ENCODE data around the gene INHA. TPM values are rescaled to one million over a fixed set of nuclear protein-coding genes. Genes with fewer than 3 reads are reported as not detected.

Gene INHA
- total and polyA plus RNA-seq, 2 donors (not counting 1 experiment from before 2014, with no cell fraction given) = not detected

GRCh38 chr2:219544567-219544966 is 27.5 kb upstream of the INHA start:
- H3K27me3 Mint-ChIP-seq = peaks cover 48% of the 10 kb centered on the region
- H3K4me1 Mint-ChIP-seq = peaks cover 24% of the 10 kb centered on the region
- Histone ChIP-seq H3K4me3 (ENCODE audit: control extremely low read depth in 1 of 5, extremely low read depth in 1 of 5, insufficient read depth in 1 of 5, low read depth in 2 of 5, low read length in 4 of 5) (peak overlapping the region in 2 of 5 experiments; percentile 63 to 78), H3K9ac (ENCODE audit: low read length) (no peak overlapping the region), H3K4me2 (replicated peaks; ENCODE audit: low read depth, low read length, poor library complexity, severe bottlenecking) (peak overlapping the region; percentile 98), H3K27ac (ENCODE audit: low read length in 2 of 2) (no peak overlapping the region), H3K36me3 (replicated peaks in 1 of 2; ENCODE audit: control extremely low read depth in 1 of 2, control insufficient read depth in 1 of 2, extremely low read depth in 1 of 2, insufficient read depth in 2 of 2, low read length in 1 of 2) (no peaks in the 10 kb centered on the region), H3K79me2 (ENCODE audit: control insufficient read depth, insufficient read depth, low read length) (no peaks in the 10 kb centered on the region), H2AFZ (ENCODE audit: insufficient read depth, low read depth, low read length, poor library complexity, severe bottlenecking) (no peak overlapping the region), H3K27me3 (replicated peaks in 1 of 4; ENCODE audit: control extremely low read depth in 1 of 4, control insufficient read depth in 3 of 4, insufficient read depth in 4 of 4, low read length in 3 of 4) (peaks cover 0 to 82% (median 21%) of the 10 kb centered on the region in 4 experiments), H4K20me1 (ENCODE audit: control insufficient read depth, insufficient read depth, low read length, poor library complexity, severe bottlenecking) (no peaks in the 10 kb centered on the region), H3K4me1 (ENCODE audit: control insufficient read depth in 2 of 2, insufficient read depth in 2 of 2, low read length in 2 of 2) (peaks cover 29 to 31% of the 10 kb centered on the region in 2 donors), H3K9me3 (ENCODE audit: control extremely low read depth in 1 of 3, control insufficient read depth in 2 of 3, insufficient read depth in 1 of 3, low read length in 2 of 3) (peaks cover 0 to 28% (median 0%) of the 10 kb centered on the region in 3 donors)
- DNase-seq (no peak), ATAC-seq (ENCODE audit: low read depth) (no peak)
- intact Hi-C loops (cut with micrococcal nuclease) = loop anchor here (1.0 kb wide), 1 partner anchor 8 kb away; no protein-coding TSS in a partner anchor
- no peak for TF ChIP-seq EZH2 (IDR thresholded peaks at IDR 0.05; ENCODE audit: borderline replicate concordance, insufficient read depth, low read depth, low read length, poor library complexity, severe bottlenecking)
- no peak for TF ChIP-seq CTCF (IDR thresholded peaks at IDR 0.05)
- peak overlapping the region; percentile 50 for H3K27ac Mint-ChIP-seq
- peak overlapping the region; percentile 83 for H3K4me3 Mint-ChIP-seq
- ChIA-PET POLR2A (no interaction called here), CTCF (interaction anchor here (1.4 to 1.5 kb wide), 2 partner anchors 53 to 145 kb away, joined by 3 to 4 read pairs; partner anchors contain the start of gene STK11IP)
- WGBS (ENCODE audit: insufficient coverage) = 33% methylated on average over 6 of the region's 9 CpGs
- no peaks in the 10 kb centered on the region for H3K9me3 Mint-ChIP-seq (ENCODE audit: insufficient read depth)

- intact Hi-C loops (cut with micrococcal nuclease) = no loop called here
- ChIA-PET POLR2A (no interaction called here), CTCF (interaction anchor here (1.4 to 1.5 kb wide), 2 partner anchors 52 to 144 kb away, joined by 3 to 4 read pairs; partner anchors contain the start of gene STK11IP)
- peaks cover 0 to 30% (median 0%) of the 10 kb centered on the region in 3 donors for H3K9me3 ChIP-seq (ENCODE audit: control extremely low read depth in 1 of 3, control insufficient read depth in 2 of 3, insufficient read depth in 1 of 3, low read length in 2 of 3)
- no peak for ATAC-seq (ENCODE audit: low read depth)
- no peak for TF ChIP-seq EZH2 (IDR thresholded peaks at IDR 0.05; ENCODE audit: borderline replicate concordance, insufficient read depth, low read depth, low read length, poor library complexity, severe bottlenecking)
- no peak for TF ChIP-seq CTCF (IDR thresholded peaks at IDR 0.05)
- peaks cover 0 to 83% (median 21%) of the 10 kb centered on the region in 4 experiments for H3K27me3 ChIP-seq (replicated peaks in 1 of 4; ENCODE audit: control extremely low read depth in 1 of 4, control insufficient read depth in 3 of 4, insufficient read depth in 4 of 4, low read length in 3 of 4)
- Mint-ChIP-seq H3K4me1 (peaks cover 24% of the 10 kb centered on the region), H3K27ac (no peak overlapping the region), H3K4me3 (peak overlapping the region; percentile 83), H3K27me3 (peaks cover 51% of the 10 kb centered on the region), H3K9me3 (ENCODE audit: insufficient read depth) (no peaks in the 10 kb centered on the region)
- no peaks in the 10 kb centered on the region for H3K36me3 ChIP-seq (replicated peaks in 1 of 2; ENCODE audit: control extremely low read depth in 1 of 2, control insufficient read depth in 1 of 2, extremely low read depth in 1 of 2, insufficient read depth in 2 of 2, low read length in 1 of 2)
- H3K27ac ChIP-seq (ENCODE audit: low read length in 2 of 2) = no peak overlapping the region
- H4K20me1 ChIP-seq (ENCODE audit: control insufficient read depth, insufficient read depth, low read length, poor library complexity, severe bottlenecking) = no peaks in the 10 kb centered on the region
- no peak overlapping the region for H2AFZ ChIP-seq (ENCODE audit: insufficient read depth, low read depth, low read length, poor library complexity, severe bottlenecking)
- DNase-seq = no peak
- H3K4me1 ChIP-seq (ENCODE audit: control insufficient read depth in 2 of 2, insufficient read depth in 2 of 2, low read length in 2 of 2) = peaks cover 29 to 31% of the 10 kb centered on the region in 2 donors
- H3K4me2 ChIP-seq (replicated peaks; ENCODE audit: low read depth, low read length, poor library complexity, severe bottlenecking) = no peak overlapping the region
- no peak overlapping the region for H3K9ac ChIP-seq (ENCODE audit: low read length)
- no peaks in the 10 kb centered on the region for H3K79me2 ChIP-seq (ENCODE audit: control insufficient read depth, insufficient read depth, low read length)
- no peak overlapping the region for H3K4me3 ChIP-seq (ENCODE audit: control extremely low read depth in 1 of 5, extremely low read depth in 1 of 5, insufficient read depth in 1 of 5, low read depth in 2 of 5, low read length in 4 of 5)
- WGBS (ENCODE audit: insufficient coverage) = no CpG with 5 or more reads among the region's 3 CpGs
Measured at GRCh38 chr2:219545295-219545942, 26.7 kb upstream of the INHA start.

Measured in B cell (primary cell).